RWPE1 (cell line): ENCODE data around the gene MYO9A.

Source experiments
- CTCF ChIA-PET: fragments of 350-600 bp; sonication (Branson Sonifier 250); formaldehyde crosslinking; extraction: SDS; loops from one replicate; lab custom pipeline; 2021; lab: Yijun Ruan, JAX
- POLR2A ChIA-PET: fragments of 400-600 bp; formaldehyde crosslinking; extraction: SDS; loops from one replicate; lab custom pipeline; 2020; ENCODE audit warnings: antibody characterized with exemption; ENCODE audit not compliant: low non-redundant PET; lab: Yijun Ruan, JAX
- DNase-seq: peaks from one replicate; pipeline ENCODE4 v3.0.0; 2012; ENCODE audit warnings: low spot score
- H3K27ac ChIP-seq: fragments of 450-650 bp; 2 replicates; pipeline ENCODE4 v1.5.1; 2017
- TF ChIP-seq, protein P1 (sequence below): fragments of 450-650 bp; conservative IDR thresholded peaks from 2 replicates; pipeline ENCODE4 v1.5.1; 2017; ENCODE audit warnings: low read depth, mild to moderate bottlenecking

MYO9A gene

DNA sequence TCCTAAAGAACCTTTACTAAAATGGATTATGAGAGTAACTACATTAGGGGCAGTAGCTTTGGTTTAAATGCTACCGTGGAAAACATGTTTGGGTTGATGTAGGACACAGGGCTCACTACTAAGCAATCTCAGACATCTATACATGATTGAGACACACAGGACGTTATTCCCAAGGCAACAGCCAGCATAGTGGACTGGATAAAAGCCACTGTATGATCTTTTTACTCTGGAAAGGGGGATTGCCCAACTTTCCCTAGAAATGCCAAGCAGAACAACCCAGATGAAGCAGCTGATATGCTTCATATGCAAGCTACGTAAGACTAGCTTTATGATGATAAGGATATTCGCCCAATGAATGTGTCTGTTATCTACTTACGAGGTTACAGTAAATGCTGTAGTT is 144.6 kb downstream of the MYO9A start:
- TF ChIP-seq, protein P1, sequence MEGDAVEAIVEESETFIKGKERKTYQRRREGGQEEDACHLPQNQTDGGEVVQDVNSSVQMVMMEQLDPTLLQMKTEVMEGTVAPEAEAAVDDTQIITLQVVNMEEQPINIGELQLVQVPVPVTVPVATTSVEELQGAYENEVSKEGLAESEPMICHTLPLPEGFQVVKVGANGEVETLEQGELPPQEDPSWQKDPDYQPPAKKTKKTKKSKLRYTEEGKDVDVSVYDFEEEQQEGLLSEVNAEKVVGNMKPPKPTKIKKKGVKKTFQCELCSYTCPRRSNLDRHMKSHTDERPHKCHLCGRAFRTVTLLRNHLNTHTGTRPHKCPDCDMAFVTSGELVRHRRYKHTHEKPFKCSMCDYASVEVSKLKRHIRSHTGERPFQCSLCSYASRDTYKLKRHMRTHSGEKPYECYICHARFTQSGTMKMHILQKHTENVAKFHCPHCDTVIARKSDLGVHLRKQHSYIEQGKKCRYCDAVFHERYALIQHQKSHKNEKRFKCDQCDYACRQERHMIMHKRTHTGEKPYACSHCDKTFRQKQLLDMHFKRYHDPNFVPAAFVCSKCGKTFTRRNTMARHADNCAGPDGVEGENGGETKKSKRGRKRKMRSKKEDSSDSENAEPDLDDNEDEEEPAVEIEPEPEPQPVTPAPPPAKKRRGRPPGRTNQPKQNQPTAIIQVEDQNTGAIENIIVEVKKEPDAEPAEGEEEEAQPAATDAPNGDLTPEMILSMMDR = no peak
- ChIA-PET POLR2A (no interaction called here), CTCF (no interaction called here)

DNA sequence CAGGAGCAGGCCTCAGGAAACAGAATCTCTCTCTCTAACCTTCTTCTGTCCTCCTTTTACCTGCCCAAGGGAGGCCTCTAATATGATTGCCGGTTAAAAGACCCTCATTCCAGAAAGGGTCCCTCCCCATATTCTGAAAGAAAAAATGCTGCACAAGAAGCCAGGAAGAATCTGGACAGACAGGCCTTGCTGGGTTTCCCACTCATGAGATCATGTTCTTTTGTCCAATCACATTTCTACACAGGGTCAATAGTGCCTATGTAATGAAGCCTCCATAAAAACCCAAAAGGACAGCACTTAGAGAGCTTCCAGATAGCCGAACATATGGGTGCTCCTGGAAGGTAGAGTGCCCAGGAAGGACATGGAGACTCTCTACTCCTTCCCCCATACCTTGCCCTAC is 146.0 kb downstream of the MYO9A start:
- ChIA-PET CTCF (no interaction called here), POLR2A (no interaction called here)
- no peak for DNase-seq
- TF ChIP-seq, protein P1 = no peak
- H3K27ac ChIP-seq = no peak overlapping the region

More for the DNA sequence above, 144.6 kb downstream of the MYO9A start:
- no peak overlapping the region for H3K27ac ChIP-seq
- no peak for DNase-seq

DNA sequence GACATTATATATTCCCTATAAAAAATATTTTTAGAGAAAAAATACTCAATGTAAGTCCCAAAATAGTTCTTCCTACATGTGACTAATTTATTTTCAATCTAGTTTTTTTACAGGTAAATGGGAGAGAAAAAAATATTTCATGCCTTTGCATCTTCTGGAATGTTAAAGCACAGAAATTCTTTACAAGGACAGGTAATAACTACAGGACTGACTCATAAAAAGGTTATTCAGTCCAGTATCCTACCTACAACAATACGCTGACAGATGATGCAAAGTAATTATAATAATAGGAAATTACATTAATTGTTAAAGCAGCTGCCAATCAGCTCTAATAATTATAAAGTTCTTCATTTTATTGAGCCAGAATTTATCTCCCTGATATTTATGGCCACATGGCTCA is 147.5 kb downstream of the MYO9A start:
- POLR2A ChIA-PET = no interaction called here
- TF ChIP-seq, protein P1 = no peak
- CTCF ChIA-PET = no interaction called here
- DNase-seq = no peak
- no peak overlapping the region for H3K27ac ChIP-seq

DNA sequence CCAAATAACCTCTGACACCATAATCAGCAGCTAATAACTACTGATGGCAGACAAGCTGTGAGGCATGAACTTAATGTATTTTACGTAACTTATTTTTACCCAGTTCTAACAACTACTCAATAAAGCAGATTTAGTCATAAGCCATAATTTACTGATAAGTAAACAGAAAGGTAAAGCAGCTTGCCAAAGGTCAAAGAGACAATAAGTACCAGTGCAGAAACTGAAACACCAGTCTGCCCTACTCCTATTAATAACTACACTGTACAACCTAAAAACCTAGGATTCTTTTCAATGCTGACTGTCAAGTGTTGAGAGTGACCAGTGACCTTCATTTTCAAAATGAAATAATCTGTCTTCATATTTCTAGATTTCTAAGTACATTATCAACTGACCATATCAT is 155.4 kb downstream of the MYO9A start:
- CTCF ChIA-PET = no interaction called here
- TF ChIP-seq, protein P1 = no peak
- no peak for DNase-seq

DNA sequence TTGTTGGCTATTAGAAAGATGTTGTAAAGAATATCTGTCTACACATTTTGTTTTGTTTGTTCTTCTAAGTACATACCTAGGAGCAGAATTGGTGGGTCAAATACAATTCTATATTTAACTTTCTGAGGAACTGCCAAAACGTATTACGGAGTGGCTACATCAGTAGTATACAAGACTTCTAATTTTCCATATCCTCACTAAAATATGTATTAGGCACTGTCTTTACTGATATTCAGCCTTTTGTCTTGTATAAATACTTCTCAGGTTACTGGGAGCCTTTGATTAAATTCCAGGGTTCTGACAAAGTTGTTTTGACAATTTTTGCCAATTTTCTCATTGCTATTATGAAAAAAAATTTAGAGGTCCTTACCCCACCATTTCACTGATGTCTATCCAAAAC is 160.9 kb downstream of the MYO9A start:
- H3K27ac ChIP-seq = no peak overlapping the region
- TF ChIP-seq, protein P1 = no peak
- POLR2A ChIA-PET = no interaction called here
- CTCF ChIA-PET = no interaction called here
- no peak for DNase-seq

More for the DNA sequence above, 155.4 kb downstream of the MYO9A start:
- POLR2A ChIA-PET = no interaction called here
- H3K27ac ChIP-seq = no peak overlapping the region

DNA sequence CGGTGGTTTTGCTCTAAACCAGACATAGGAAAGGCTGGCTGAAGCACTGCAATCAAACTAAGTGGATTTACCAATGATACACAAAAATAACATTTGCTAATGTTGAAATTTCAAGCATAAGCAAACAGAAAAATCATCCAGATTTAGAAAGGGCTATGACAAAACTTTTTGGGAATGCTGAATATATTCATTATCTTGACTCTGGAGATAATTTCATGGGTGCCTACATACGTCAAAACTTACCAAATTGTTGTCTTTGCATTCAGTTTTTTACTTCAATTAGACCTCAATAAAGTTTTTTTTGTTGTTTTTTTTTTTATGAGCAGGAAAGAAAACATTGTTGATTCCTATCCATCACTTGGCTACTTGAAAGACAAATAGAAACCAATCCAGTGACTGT is 166.8 kb downstream of the MYO9A start:
- DNase-seq = no peak
- CTCF ChIA-PET = no interaction called here
- no peak overlapping the region for H3K27ac ChIP-seq
- TF ChIP-seq, protein P1 = no peak
- POLR2A ChIA-PET = no interaction called here

DNA sequence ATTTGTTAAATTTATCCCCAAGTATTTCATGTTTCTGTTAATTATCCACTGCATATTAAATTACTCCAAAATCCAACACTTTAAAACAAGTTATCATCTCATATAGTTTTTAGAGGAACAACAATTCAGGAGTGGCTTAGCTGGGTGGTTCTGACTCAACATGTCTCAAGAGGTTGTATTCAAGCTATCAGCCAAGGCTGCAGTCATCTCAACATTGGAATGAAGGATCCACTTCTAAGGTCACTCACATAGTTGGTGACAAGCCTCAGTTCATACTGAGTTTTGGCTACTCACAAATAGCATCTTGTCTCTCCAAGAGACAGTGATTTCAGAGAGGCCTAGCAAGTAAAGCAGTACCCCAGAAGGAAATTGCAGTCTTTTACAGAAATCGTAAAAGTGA is 172.9 kb downstream of the MYO9A start:
- no peak overlapping the region for H3K27ac ChIP-seq
- ChIA-PET CTCF (no interaction called here), POLR2A (no interaction called here)
- TF ChIP-seq, protein P1 = no peak
- DNase-seq = no peak
